IMR-90 (cell line): ENCODE measurements around the gene OTULINL. TPM values are rescaled to one million over a fixed set of nuclear protein-coding genes. Genes with fewer than 3 reads are reported as not detected.

Source experiments
- ATAC-seq: fragments of 200-7000 bp; cut with Tn5 transposase; 2 replicates; pipeline ENCODE4 v1.9.1; 2020; ENCODE audit warnings: low read depth, mild to moderate bottlenecking, moderate library complexity
- BruUV-seq: library from RNA; stranded (reverse); fragments of 400-500 nt; replicated peaks from 2 replicates; lab custom pipeline; 2021; lab: Mats Ljungman, UMichigan
- CTCF ChIA-PET: fragments of 300-600 bp; formaldehyde crosslinking; extraction: SDS; loops from one replicate; lab custom pipeline; 2021; ENCODE audit warnings: antibody characterized with exemption; lab: Yijun Ruan, JAX
- POLR2A ChIA-PET: fragments of 300-600 bp; sonication (Branson Sonifier 250); formaldehyde crosslinking; loops from one replicate; lab custom pipeline; 2022; ENCODE audit warnings: antibody characterized with exemption; ENCODE audit not compliant: unreplicated experiment; lab: Charles Lee
- DNase-seq: peaks from one replicate; pipeline ENCODE4 v3.0.0; 2013
- H2AFZ ChIP-seq: replicated peaks from 2 replicates; pipeline ENCODE3; 2013; ENCODE audit warnings: low read length, mild to moderate bottlenecking; ENCODE audit not compliant: poor library complexity
- H2AK5ac ChIP-seq: 2 replicates; pipeline ENCODE4 v1.6.1; 2013; ENCODE audit warnings: low read depth, low read length, inconsistent platforms
- H2AK9ac ChIP-seq: replicated peaks from 2 replicates; pipeline ENCODE3; 2013; ENCODE audit warnings: mild to moderate bottlenecking, low read depth, low read length, moderate library complexity; ENCODE audit not compliant: poor library complexity
- H2BK120ac ChIP-seq: 2 replicates; pipeline ENCODE4 v1.6.1; 2013; ENCODE audit warnings: low read depth, low read length, inconsistent platforms
- H2BK15ac ChIP-seq: 3 replicates; pipeline ENCODE4 v1.6.1; 2013; ENCODE audit warnings: low read depth, low read length, inconsistent platforms
- H2BK20ac ChIP-seq: 2 replicates; pipeline ENCODE4 v1.6.1; 2013; ENCODE audit warnings: low read depth, mild to moderate bottlenecking, inconsistent platforms, low read length, moderate library complexity
- H2BK5ac ChIP-seq: 2 replicates; pipeline ENCODE4 v1.6.1; 2013; ENCODE audit warnings: mild to moderate bottlenecking, low read depth, low read length, inconsistent platforms; ENCODE audit not compliant: poor library complexity, severe bottlenecking
- H3K14ac ChIP-seq: replicated peaks from 2 replicates; pipeline ENCODE4 v1.6.1; 2013; ENCODE audit warnings: low read depth, low read length, inconsistent platforms
- H3K18ac ChIP-seq: 2 replicates; pipeline ENCODE4 v1.6.1; 2013; ENCODE audit warnings: low read depth, low read length, control low read depth
- H3K23ac ChIP-seq: 2 replicates; pipeline ENCODE4 v1.6.1; 2013; ENCODE audit warnings: low read depth, low read length, inconsistent platforms
- H3K27ac ChIP-seq: 2 replicates; pipeline ENCODE4 v1.5.1; 2013; ENCODE audit warnings: mild to moderate bottlenecking, control low read depth, low read length; ENCODE audit not compliant: insufficient read depth
- H3K27me3 ChIP-seq: 2 replicates; pipeline ENCODE4 v1.6.1; 2013; ENCODE audit warnings: low read length; ENCODE audit not compliant: control insufficient read depth, insufficient read depth
- H3K36me3 ChIP-seq: 2 replicates; pipeline ENCODE4 v1.6.1; 2013; ENCODE audit warnings: low read length, mixed read lengths; ENCODE audit not compliant: control insufficient read depth, insufficient read depth
- H3K4ac ChIP-seq: 2 replicates; pipeline ENCODE4 v1.6.1; 2013; ENCODE audit warnings: low read depth, low read length, inconsistent platforms
- H3K4me1 ChIP-seq: 2 replicates; pipeline ENCODE4 v1.6.1; 2013; ENCODE audit warnings: low read length, mixed read lengths; ENCODE audit not compliant: control insufficient read depth, insufficient read depth
- H3K4me2 ChIP-seq: 2 replicates; pipeline ENCODE4 v1.6.1; 2013; ENCODE audit warnings: low read depth, mild to moderate bottlenecking, control low read depth, low read length, moderate library complexity
- H3K4me3 ChIP-seq: 2 replicates; pipeline ENCODE4 v1.5.1; 2013; ENCODE audit warnings: low read depth, mild to moderate bottlenecking, control low read depth, low read length, moderate library complexity; ENCODE audit not compliant: insufficient read depth
- H3K56ac ChIP-seq: 2 replicates; pipeline ENCODE4 v1.6.1; 2013; ENCODE audit warnings: low read length, inconsistent platforms; ENCODE audit not compliant: insufficient read depth; ENCODE audit errors: extremely low read depth
- H3K79me1 ChIP-seq, 2 experiments: 2 replicates each; pipeline ENCODE4 v1.6.1; 2013; ENCODE audit warnings: low read length in 2 of 2, inconsistent platforms in 1 of 2, low read depth in 1 of 2
- H3K9ac ChIP-seq: 2 replicates; pipeline ENCODE4 v1.6.1; 2013; ENCODE audit warnings: low read depth, low read length, control low read depth
- H3K9me1 ChIP-seq: 2 replicates; pipeline ENCODE4 v1.6.1; 2013; ENCODE audit warnings: low read length, inconsistent platforms; ENCODE audit not compliant: insufficient read depth
- H3K9me3 ChIP-seq: 2 replicates; pipeline ENCODE4 v1.6.1; 2013; ENCODE audit warnings: low read length; ENCODE audit not compliant: control insufficient read depth, insufficient read depth
- H4K20me1 ChIP-seq: 2 replicates; pipeline ENCODE4 v1.6.1; 2013; ENCODE audit warnings: low read length, inconsistent platforms; ENCODE audit not compliant: insufficient read depth
- H4K5ac ChIP-seq: 2 replicates; pipeline ENCODE4 v1.6.1; 2013; ENCODE audit warnings: mild to moderate bottlenecking, low read depth, low read length, control low read depth
- H4K8ac ChIP-seq, 2 experiments: 2 replicates each; pipeline ENCODE4 v1.6.1; 2013; ENCODE audit warnings: low read depth in 2 of 2, low read length in 2 of 2, control low read depth in 1 of 2, inconsistent platforms in 1 of 2
- H4K91ac ChIP-seq: 2 replicates; pipeline ENCODE4 v1.6.1; 2013; ENCODE audit warnings: low read depth, low read length, inconsistent platforms; ENCODE audit not compliant: insufficient read depth
- CEBPB ChIP-seq: IDR thresholded peaks from 2 replicates; pipeline ENCODE4 v1.6.1; 2012; ENCODE audit warnings: low read depth, low read length, improper control_type of control experiment
- FOS ChIP-seq: fragments of 150-350 bp; IDR thresholded peaks from 2 replicates; pipeline ENCODE4 v1.6.1; 2016; ENCODE audit warnings: low read depth, low read length
- MAFK ChIP-seq: IDR thresholded peaks from 2 replicates; pipeline ENCODE4 v1.6.1; 2012; ENCODE audit warnings: low read depth, low read length, improper control_type of control experiment
- MAZ ChIP-seq: IDR thresholded peaks from 2 replicates; pipeline ENCODE4 v1.6.1; 2012; ENCODE audit warnings: low read depth, mild to moderate bottlenecking, low read length, improper control_type of control experiment, moderate library complexity, borderline replicate concordance
- POLR2A ChIP-seq: IDR thresholded peaks from 2 replicates; pipeline ENCODE4 v1.6.1; 2012; ENCODE audit warnings: mild to moderate bottlenecking, low read depth, low read length
- RAD21 ChIP-seq: IDR thresholded peaks from 2 replicates; pipeline ENCODE4 v1.6.1; 2012; ENCODE audit warnings: low read length, improper control_type of control experiment
- RFX5 ChIP-seq: IDR thresholded peaks from 2 replicates; pipeline ENCODE4 v1.8.0; 2012; ENCODE audit warnings: low read depth, mild to moderate bottlenecking, low read length, moderate library complexity
- WGBS, 2 experiments: methylation state at CpG; one replicate each; pipeline versions ENCODE4 v1.1.5 to v1.1.7; 2013; ENCODE audit warnings: missing lambda C conversion rate in 2 of 2; ENCODE audit not compliant: insufficient read length in 1 of 2; ENCODE audit errors: extremely low coverage in 2 of 2; 5-methylcytosine and 5-hydroxymethylcytosine counted together
- dilution Hi-C: fragments of 300-500 bp; cut with HindIII; formaldehyde crosslinking; loops from one replicate; pipeline ENCODE4 v1.14.3; 2018; ENCODE audit warnings: low sequenced_read_pairs; ENCODE audit not compliant: unreplicated experiment
- in situ Hi-C: fragments of 300-500 bp; cut with MboI; formaldehyde crosslinking; loops from 3 replicates; pipeline ENCODE4 v1.14.3; 2019; ENCODE audit warnings: low sequenced_read_pairs, inconsistent platforms, mixed read lengths
- intact Hi-C: fragments of 100-400 bp; cut with micrococcal nuclease; formaldehyde crosslinking; loops from 2 replicates; pipeline ENCODE4 v1.10.0; 2022
- polyA plus RNA-seq, 3 experiments: library from polyadenylated mRNA; depleted of rRNA; stranded (reverse); fragments of >200 nt; gene quantifications; 2 replicates each; pipeline ENCODE4 v1.2.3, GENCODE V29; 2012; ENCODE audit warnings: low replicate concordance in 1 of 3
- total RNA-seq: library from RNA; depleted of rRNA; stranded (reverse); fragments of >200 nt; gene quantifications from 2 replicates; pipeline ENCODE4 v1.2.3, GENCODE V29; 2012
- TF ChIP-seq, protein P1 (sequence below): fragments of 150-350 bp; IDR thresholded peaks from 2 replicates; pipeline ENCODE4 v1.6.1; 2017; ENCODE audit warnings: mild to moderate bottlenecking, antibody characterized with exemption, low read length, low read depth
- TF ChIP-seq, protein P2 (sequence below): conservative IDR thresholded peaks from 2 replicates; pipeline ENCODE4 v1.5.1; 2012; ENCODE audit warnings: mild to moderate bottlenecking, low read depth, low read length, improper control_type of control experiment

OTULINL gene
- total and polyA plus RNA-seq, 2 of the 4 experiments (the other 2 are of a cell fraction) = 0.09 to 0.18 TPM

- Histone ChIP-seq H2BK120ac (no peak overlapping the region), H4K8ac (no peak overlapping the region), H4K5ac (no peak overlapping the region), H3K14ac (no peak overlapping the region), H4K20me1 (no peaks in the 10 kb centered on the region), H3K27me3 (peaks cover 47% of the 10 kb centered on the region), H3K4me1 (no peaks in the 10 kb centered on the region), H2AK9ac (no peak overlapping the region), H3K9me1 (no peaks in the 10 kb centered on the region), H3K4me2 (no peak overlapping the region), H2BK20ac (no peak overlapping the region), H2BK15ac (no peak overlapping the region), H2BK5ac (no peak overlapping the region), H3K27ac (no peak overlapping the region), H3K36me3 (no peaks in the 10 kb centered on the region), H3K9ac (no peak overlapping the region), H3K9me3 (peaks cover 3% of the 10 kb centered on the region; the same call in 1 of the 2 replicates), H2AK5ac (no peak overlapping the region), H4K91ac (no peak overlapping the region), H2AFZ (no peak overlapping the region), H3K79me1 (no peaks in the 10 kb centered on the region), H3K4ac (no peak overlapping the region), H3K56ac (no peak overlapping the region), H3K18ac (no peak overlapping the region), H3K23ac (no peak overlapping the region), H3K4me3 (no peak overlapping the region)
- BruUV-seq = no TSS peak
- WGBS, 2 experiments = no CpG with 5 or more reads among the region's 1 CpG
- TF ChIP-seq, protein P1, sequence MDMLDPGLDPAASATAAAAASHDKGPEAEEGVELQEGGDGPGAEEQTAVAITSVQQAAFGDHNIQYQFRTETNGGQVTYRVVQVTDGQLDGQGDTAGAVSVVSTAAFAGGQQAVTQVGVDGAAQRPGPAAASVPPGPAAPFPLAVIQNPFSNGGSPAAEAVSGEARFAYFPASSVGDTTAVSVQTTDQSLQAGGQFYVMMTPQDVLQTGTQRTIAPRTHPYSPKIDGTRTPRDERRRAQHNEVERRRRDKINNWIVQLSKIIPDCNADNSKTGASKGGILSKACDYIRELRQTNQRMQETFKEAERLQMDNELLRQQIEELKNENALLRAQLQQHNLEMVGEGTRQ = no peak
- TF ChIP-seq MAFK (no peak), FOS (no peak), RFX5 (no peak), POLR2A (no peak), MAZ (no peak), RAD21 (no peak), CEBPB (no peak)
- TF ChIP-seq, protein P2, sequence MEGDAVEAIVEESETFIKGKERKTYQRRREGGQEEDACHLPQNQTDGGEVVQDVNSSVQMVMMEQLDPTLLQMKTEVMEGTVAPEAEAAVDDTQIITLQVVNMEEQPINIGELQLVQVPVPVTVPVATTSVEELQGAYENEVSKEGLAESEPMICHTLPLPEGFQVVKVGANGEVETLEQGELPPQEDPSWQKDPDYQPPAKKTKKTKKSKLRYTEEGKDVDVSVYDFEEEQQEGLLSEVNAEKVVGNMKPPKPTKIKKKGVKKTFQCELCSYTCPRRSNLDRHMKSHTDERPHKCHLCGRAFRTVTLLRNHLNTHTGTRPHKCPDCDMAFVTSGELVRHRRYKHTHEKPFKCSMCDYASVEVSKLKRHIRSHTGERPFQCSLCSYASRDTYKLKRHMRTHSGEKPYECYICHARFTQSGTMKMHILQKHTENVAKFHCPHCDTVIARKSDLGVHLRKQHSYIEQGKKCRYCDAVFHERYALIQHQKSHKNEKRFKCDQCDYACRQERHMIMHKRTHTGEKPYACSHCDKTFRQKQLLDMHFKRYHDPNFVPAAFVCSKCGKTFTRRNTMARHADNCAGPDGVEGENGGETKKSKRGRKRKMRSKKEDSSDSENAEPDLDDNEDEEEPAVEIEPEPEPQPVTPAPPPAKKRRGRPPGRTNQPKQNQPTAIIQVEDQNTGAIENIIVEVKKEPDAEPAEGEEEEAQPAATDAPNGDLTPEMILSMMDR = no peak
- DNase-seq (no peak), ATAC-seq (no peak)
- intact Hi-C loops = no loop called here
- dilution Hi-C loops = no loop called here
- in situ Hi-C loops = no loop called here
- CTCF ChIA-PET = no interaction called here
- POLR2A ChIA-PET = no interaction called here
Observed at GRCh38 chr5:14545862-14546261, 35.7 kb upstream of the OTULINL start.
